ENCODE measurements around the gene GTF2F2.

DNA sequence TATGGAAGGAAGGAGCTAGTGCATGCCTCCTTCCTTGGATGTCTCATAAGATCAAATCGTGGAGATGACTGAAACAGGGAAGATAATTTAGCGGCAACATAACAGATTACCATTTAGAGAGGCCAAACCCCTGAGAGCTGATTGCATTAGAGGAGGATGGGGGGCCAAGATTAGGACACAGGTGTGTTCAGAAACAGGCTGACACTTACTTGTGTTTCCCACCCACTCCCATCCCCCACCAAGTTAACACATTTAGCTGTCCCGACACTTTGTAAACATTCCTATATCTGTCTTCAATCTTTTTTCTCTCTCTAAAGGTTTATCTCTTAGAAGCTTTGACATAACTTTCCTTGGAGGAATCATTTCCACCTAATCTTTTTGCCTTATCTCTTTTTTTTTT lies 129.4 kb downstream of the GTF2F2 start:
- TF ChIP-seq EZH2 (IDR thresholded peaks at IDR 0.05) = no peak
- TF ChIP-seq, protein P1, sequence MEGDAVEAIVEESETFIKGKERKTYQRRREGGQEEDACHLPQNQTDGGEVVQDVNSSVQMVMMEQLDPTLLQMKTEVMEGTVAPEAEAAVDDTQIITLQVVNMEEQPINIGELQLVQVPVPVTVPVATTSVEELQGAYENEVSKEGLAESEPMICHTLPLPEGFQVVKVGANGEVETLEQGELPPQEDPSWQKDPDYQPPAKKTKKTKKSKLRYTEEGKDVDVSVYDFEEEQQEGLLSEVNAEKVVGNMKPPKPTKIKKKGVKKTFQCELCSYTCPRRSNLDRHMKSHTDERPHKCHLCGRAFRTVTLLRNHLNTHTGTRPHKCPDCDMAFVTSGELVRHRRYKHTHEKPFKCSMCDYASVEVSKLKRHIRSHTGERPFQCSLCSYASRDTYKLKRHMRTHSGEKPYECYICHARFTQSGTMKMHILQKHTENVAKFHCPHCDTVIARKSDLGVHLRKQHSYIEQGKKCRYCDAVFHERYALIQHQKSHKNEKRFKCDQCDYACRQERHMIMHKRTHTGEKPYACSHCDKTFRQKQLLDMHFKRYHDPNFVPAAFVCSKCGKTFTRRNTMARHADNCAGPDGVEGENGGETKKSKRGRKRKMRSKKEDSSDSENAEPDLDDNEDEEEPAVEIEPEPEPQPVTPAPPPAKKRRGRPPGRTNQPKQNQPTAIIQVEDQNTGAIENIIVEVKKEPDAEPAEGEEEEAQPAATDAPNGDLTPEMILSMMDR (IDR thresholded peaks at IDR 0.05 in 2 of 3, conservative IDR thresholded peaks at IDR 0.05 in 1 of 3; ENCODE audit: borderline replicate concordance in 1 of 3, insufficient read depth in 1 of 3, low read depth in 2 of 3, low read length in 2 of 3) = no peak
- TF ChIP-seq, protein P2, sequence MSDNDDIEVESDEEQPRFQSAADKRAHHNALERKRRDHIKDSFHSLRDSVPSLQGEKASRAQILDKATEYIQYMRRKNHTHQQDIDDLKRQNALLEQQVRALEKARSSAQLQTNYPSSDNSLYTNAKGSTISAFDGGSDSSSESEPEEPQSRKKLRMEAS (IDR thresholded peaks at IDR 0.05) = no peak

Data from HCT116 (cell line).